ENCODE measurements around the gene CEP170.
"Not testable (repeated sequence)": the region's sequence is repeated elsewhere in the genome, so short reads cannot be mapped to it uniquely, and the experiment has no call there.

GRCh38 chr1:243173758-243174369 lies 81.2 kb downstream of the CEP170 start:
- not testable (repeated sequence) for TF ChIP-seq EZH2 (IDR thresholded peaks at IDR 0.05); POLR2AphosphoS5 (IDR thresholded peaks at IDR 0.05; ENCODE audit: borderline replicate concordance, low read depth, low read length); FOXP2 (optimal IDR thresholded peaks at IDR 0.05; ENCODE audit: control extremely low read depth, extremely low read length, insufficient read depth)
